ENCODE measurements around the gene KCNJ4. TPM values are rescaled to one million over a fixed set of nuclear protein-coding genes. Genes with fewer than 3 reads are reported as not detected.
A peak's percentile ranks its signal among the peaks of the same experiment; 100 is the strongest.

KCNJ4 gene
- total RNA-seq, 1 donor from 2014 or later: not detected

- DNase-seq: peak; percentile 18
Measured at GRCh38 chr22:38429499-38430068, 25.4 kb downstream of the KCNJ4 start.

GRCh38 chr22:38428714-38429113 is 26.3 kb downstream of the KCNJ4 start:
- no peak for DNase-seq

DNA sequence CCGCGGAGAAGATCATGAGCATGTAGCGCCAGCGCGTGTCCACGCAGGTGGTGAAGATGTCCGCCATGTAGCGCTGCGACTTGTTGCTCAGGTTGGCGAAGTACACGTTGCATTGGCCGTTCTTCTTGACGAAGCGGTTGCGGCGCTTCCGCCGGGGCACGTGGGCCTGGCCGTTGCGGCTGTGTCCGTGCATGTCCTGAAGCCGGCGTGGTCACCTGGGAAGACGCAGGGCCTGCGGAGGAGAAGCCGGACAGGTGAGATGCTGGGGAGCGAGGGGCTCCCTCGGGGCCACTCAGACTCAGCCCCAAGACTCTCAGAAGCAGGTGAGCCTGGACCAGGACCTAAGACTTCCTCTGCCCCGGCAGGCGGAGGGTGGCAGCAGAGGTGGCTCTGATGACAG is 27.1 kb downstream of the KCNJ4 start:
- DNase-seq: no peak

GRCh38 chr22:38427465-38427864 is 27.5 kb downstream of the KCNJ4 start:
- DNase-seq: no peak

DNA sequence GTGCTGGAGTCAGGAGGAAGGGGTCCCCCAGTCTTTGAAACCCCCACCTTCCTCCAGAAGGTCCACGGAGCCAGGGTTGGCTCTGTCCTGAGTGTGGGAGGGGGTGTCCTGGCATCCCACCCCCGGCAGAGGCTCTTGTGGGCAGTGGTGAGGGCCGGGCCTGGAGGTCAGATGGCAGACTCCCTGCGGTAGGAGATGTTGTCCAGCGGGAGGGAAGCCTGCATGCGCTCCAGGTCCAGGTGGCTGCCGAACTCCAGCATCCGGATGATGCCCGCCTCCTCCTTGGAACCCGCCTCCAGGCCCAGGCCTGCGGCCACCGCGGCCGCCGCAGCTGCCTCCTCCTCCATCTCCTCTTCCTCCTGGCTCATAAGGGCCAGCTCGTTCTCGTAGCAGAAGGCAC is 28.4 kb downstream of the KCNJ4 start:
- no peak for DNase-seq

- DNase-seq: no peak
Measured at GRCh38 chr22:38424525-38425080, 30.4 kb downstream of the KCNJ4 start.

DNA sequence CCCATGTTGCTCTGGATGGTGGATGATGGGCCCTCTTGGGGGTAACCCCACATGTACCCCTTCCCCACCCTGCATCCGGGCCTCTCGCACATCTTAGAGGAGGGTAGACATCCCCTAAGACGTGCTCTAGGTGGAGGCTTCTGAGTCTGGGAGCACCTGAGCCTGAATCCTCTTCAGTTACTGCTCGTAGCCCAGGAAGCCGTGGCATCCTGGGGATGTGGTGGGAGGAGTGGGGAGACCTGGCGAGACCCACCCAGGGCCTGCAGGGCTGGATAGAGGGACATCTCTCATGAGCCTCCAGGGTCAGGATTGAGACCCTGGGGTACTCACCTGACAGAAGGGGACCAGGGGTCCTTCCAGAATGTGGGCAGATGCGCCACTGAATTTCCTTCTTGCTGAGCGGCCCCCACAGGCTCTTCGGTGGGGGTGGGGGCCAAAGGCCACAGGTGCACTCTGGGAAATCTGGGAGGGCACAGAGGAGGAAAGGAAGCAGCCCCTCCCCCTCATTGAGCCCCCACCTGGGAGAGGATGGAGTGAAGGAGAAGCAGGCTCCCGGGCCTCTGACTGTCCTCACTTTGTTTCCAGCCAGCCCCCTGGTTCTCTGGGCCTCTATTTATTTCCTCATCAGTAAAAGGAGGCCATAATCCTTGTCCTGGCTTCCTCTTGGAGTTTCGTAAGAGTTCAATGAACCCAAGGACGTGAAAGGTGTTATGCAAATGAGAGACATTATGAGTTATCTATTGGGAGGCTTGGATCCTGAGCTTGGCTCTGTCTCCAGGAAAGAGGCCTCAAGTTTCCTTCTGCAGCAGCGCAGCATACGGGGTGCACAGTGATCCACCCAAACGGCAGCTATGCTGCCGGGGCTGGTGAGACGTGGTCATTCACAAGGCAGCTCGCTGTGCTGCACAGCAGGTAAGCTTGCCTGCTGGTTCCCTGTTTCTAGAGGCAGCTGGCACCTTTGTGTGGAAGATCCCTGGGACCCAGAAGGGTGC is 31.2 kb downstream of the KCNJ4 start:
- DNase-seq: no peak

GRCh38 chr22:38422611-38423511 is 32.1 kb downstream of the KCNJ4 start:
- no peak for DNase-seq

GRCh38 chr22:38420734-38421133 is 34.3 kb downstream of the KCNJ4 start:
- no peak for DNase-seq

- DNase-seq: no peak
Measured at GRCh38 chr22:38419858-38420160, 35.2 kb downstream of the KCNJ4 start.

- DNase-seq: no peak
Measured at GRCh38 chr22:38419121-38419857, 35.7 kb downstream of the KCNJ4 start.

DNA sequence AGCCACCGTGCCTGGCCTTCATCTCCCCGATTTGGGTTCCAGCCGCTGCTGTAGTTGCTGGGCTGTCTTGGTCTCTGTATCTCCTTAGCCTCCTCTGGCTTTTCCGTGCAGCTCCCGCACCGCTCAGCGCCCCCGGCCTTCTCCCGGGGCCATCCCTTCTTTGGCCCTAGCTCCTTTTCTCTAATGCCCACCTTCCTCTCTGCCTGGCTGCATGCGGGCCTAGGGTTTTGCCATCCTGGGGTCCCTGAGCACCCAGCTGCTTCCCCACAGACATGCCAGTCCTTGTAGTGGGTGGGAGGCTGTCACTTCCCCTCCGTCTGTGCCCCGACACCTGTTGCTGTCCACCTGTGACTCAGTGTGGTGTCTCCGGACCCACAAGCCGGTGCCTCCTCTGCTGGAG is 36.4 kb downstream of the KCNJ4 start:
- DNase-seq: no peak

DNA sequence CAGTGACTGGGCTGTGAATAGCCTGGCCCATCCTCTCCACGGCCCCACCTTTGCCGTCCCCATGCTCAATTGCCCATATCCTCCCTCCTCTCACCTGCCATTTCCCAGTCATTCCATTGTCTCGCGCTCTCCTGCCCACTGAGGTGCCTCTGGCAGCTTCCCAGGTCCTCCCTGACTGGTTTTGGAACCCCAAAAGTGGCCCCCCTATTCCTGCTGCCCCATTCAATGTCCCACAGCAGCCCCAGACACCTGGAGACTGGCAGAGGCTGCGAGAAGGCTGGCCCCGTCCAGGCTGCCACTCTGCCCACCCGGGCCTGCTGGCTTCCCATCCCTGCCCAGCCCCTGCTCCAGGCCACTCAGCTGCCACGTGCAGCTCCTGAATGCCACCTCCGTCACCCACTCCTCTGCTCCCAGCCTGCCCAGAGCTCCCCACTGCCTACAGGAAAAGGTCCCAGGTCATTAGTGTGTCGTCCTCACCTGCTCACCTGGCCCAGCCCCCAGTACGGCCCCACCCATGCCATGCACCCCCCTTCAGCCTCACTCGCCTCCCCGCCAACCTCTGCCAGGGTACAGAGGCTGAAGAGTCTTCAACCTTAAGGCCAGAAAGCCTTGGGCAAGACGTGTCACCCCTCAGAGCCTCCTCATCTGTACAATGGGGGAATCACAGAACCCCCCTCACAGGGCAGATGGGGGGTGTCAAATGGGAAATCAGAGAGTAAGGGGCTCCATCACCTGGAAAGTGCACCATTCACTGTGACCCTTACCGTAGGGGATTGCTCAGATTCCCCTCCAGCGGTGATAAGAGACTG is 37.5 kb downstream of the KCNJ4 start:
- no peak for DNase-seq

DNA sequence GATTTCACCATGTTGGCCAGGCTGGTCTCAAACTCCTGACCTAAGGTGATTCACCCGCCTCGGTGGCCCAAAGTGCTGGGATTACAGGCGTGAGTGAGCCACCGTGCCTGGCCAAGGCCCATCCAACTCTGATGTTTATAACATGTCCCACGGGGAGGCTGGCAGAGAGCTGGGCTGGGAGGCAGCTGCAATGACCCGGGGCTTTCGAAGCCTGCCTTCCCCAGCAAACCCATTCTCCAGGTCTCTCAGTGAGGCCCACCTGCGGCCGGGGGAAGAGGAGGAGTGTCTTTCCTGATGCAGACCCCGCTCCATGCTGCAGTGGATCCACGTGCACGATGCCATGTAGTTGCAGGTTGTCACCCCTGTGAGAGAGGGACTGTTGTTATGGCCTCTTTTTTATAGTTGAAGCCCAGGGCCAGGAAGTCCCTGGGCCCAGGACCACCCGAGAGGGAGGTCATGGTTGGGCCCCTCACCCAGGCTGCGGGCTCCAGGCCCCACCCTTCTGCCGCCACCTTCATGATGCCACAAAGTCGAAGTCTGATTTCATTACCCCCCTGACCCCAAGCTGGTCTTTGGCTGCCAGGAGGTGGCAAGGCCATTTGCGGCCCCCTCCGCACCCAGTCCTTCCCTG is 38.3 kb downstream of the KCNJ4 start:
- no peak for DNase-seq

- DNase-seq: no peak
Measured at GRCh38 chr22:38415561-38416321, 39.3 kb downstream of the KCNJ4 start.

DNA sequence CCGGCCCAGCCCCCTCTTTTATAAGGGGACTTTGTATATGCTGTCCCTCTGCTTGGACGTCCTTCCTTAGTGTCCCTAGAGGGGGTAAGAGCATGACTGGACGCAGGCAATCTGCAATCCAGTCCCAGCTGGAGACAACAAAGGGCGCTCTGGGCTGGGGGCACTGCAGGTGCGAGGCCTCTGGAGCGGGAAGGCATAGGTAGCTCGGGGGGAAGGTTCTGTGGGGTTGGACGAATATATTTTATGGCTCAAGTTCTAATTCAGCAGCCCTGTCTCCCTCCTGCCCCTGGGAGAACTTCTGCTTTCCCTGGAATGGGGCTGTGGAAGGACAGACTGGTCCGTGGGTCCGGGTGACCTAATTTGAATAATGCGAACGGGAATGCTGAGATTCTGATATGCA is 40.0 kb downstream of the KCNJ4 start:
- no peak for DNase-seq

DNA sequence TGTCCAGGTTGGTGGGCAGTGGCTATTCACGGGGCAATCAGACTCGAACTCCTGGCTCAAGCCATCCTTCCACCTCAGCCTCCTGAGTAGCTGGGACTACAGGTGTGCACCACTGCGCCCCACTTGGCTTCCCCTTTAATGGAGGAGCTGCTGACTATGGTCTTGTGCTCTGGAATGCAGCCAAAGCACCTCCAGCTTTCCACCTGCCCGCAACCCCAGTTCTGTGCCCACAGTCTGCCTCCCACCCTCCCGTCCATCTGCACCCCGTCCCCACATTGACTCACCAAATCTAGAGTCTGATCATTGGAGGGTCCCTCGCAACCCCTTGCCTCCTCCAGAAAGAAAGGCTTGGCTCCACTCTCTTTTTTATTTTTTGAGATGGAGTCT is 41.0 kb downstream of the KCNJ4 start:
- no peak for DNase-seq

- DNase-seq: no peak
Measured at GRCh38 chr22:38413085-38414008, 41.7 kb downstream of the KCNJ4 start.

Data from dermis blood vessel endothelial cell (primary cell).